Measurements from ENCODE around the gene GTPBP10.

- TF ChIP-seq CTCF (IDR thresholded peaks at IDR 0.05; ENCODE audit: low read depth, low read length, poor library complexity, severe bottlenecking) (no peak), EZH2phosphoT487 (IDR thresholded peaks at IDR 0.05; ENCODE audit: borderline replicate concordance, low read length) (no peak)
Measured at GRCh38 chr7:90402785-90403173, 56.3 kb downstream of the GTPBP10 start.

Measured in DOHH2 (cell line).